GM23338 (cell line): Measurements from ENCODE around the gene MRPL24.

ENCODE experiments used
- CREB1 ChIP-seq: fragments of 250-450 bp; sonication (Bioruptor Pico); IDR thresholded peaks from 2 replicates; pipeline ENCODE4 v1.5.0; 2020; ENCODE audit warnings: low read depth, mild to moderate bottlenecking, moderate library complexity
- CTCF ChIP-seq, 2 experiments: fragments of 200-600 bp in 1 of 2; sonication (generic) in 1 of 2; conservative IDR thresholded peaks; 2 replicates each; pipeline versions ENCODE4 v1.5.1 to v1.6.1; 2016 to 2017; ENCODE audit warnings: antibody characterized with exemption in 2 of 2, low read depth in 2 of 2, mild to moderate bottlenecking in 2 of 2, moderate library complexity in 1 of 2
- ETS1 ChIP-seq: IDR thresholded peaks from 2 replicates; pipeline ENCODE4 v1.6.1; 2016; ENCODE audit warnings: antibody characterized with exemption
- EZH2 ChIP-seq: fragments of 200-600 bp; sonication (generic); IDR thresholded peaks from one replicate; pipeline ENCODE4 v1.8.0; 2017; ENCODE audit warnings: antibody characterized with exemption, mild to moderate bottlenecking, low read depth; ENCODE audit not compliant: unreplicated experiment
- EZH2phosphoT487 ChIP-seq: fragments of 200-600 bp; sonication (generic); IDR thresholded peaks from one replicate; pipeline ENCODE4 v1.8.1; 2018; ENCODE audit warnings: antibody characterized with exemption; ENCODE audit not compliant: unreplicated experiment
- JUNB ChIP-seq: IDR thresholded peaks from one replicate; pipeline ENCODE4 v1.6.1; 2016; ENCODE audit warnings: antibody characterized with exemption; ENCODE audit not compliant: unreplicated experiment
- POLR2AphosphoS5 ChIP-seq: IDR thresholded peaks from 2 replicates; pipeline ENCODE4 v1.6.1; 2016; ENCODE audit warnings: antibody characterized with exemption, low read depth
- REST ChIP-seq: IDR thresholded peaks from one replicate; pipeline ENCODE4 v1.6.1; 2018; ENCODE audit warnings: antibody characterized with exemption; ENCODE audit not compliant: unreplicated experiment
- STAT1 ChIP-seq: IDR thresholded peaks from one replicate; pipeline ENCODE4 v1.6.1; 2016; ENCODE audit warnings: antibody characterized with exemption; ENCODE audit not compliant: unreplicated experiment
- TF ChIP-seq, protein P1 (sequence below): fragments of 250-450 bp; sonication (Bioruptor Pico); IDR thresholded peaks from 2 replicates; pipeline ENCODE4 v1.5.0; 2020; ENCODE audit warnings: mild to moderate bottlenecking, moderate library complexity

GRCh38 chr1:156747742-156748669 lies 7.1 kb upstream of the MRPL24 start:
- no peak for TF ChIP-seq EZH2
- TF ChIP-seq CTCF (conservative IDR thresholded peaks at IDR 0.05; ENCODE audit: low read depth in 2 of 2), result no peak
- TF ChIP-seq ETS1, result no peak
- TF ChIP-seq EZH2phosphoT487, result no peak
- TF ChIP-seq POLR2AphosphoS5, result no peak
- no peak for TF ChIP-seq REST
- TF ChIP-seq STAT1, result no peak
- TF ChIP-seq CREB1, result no peak
- no peak for TF ChIP-seq JUNB
- TF ChIP-seq, protein P1, sequence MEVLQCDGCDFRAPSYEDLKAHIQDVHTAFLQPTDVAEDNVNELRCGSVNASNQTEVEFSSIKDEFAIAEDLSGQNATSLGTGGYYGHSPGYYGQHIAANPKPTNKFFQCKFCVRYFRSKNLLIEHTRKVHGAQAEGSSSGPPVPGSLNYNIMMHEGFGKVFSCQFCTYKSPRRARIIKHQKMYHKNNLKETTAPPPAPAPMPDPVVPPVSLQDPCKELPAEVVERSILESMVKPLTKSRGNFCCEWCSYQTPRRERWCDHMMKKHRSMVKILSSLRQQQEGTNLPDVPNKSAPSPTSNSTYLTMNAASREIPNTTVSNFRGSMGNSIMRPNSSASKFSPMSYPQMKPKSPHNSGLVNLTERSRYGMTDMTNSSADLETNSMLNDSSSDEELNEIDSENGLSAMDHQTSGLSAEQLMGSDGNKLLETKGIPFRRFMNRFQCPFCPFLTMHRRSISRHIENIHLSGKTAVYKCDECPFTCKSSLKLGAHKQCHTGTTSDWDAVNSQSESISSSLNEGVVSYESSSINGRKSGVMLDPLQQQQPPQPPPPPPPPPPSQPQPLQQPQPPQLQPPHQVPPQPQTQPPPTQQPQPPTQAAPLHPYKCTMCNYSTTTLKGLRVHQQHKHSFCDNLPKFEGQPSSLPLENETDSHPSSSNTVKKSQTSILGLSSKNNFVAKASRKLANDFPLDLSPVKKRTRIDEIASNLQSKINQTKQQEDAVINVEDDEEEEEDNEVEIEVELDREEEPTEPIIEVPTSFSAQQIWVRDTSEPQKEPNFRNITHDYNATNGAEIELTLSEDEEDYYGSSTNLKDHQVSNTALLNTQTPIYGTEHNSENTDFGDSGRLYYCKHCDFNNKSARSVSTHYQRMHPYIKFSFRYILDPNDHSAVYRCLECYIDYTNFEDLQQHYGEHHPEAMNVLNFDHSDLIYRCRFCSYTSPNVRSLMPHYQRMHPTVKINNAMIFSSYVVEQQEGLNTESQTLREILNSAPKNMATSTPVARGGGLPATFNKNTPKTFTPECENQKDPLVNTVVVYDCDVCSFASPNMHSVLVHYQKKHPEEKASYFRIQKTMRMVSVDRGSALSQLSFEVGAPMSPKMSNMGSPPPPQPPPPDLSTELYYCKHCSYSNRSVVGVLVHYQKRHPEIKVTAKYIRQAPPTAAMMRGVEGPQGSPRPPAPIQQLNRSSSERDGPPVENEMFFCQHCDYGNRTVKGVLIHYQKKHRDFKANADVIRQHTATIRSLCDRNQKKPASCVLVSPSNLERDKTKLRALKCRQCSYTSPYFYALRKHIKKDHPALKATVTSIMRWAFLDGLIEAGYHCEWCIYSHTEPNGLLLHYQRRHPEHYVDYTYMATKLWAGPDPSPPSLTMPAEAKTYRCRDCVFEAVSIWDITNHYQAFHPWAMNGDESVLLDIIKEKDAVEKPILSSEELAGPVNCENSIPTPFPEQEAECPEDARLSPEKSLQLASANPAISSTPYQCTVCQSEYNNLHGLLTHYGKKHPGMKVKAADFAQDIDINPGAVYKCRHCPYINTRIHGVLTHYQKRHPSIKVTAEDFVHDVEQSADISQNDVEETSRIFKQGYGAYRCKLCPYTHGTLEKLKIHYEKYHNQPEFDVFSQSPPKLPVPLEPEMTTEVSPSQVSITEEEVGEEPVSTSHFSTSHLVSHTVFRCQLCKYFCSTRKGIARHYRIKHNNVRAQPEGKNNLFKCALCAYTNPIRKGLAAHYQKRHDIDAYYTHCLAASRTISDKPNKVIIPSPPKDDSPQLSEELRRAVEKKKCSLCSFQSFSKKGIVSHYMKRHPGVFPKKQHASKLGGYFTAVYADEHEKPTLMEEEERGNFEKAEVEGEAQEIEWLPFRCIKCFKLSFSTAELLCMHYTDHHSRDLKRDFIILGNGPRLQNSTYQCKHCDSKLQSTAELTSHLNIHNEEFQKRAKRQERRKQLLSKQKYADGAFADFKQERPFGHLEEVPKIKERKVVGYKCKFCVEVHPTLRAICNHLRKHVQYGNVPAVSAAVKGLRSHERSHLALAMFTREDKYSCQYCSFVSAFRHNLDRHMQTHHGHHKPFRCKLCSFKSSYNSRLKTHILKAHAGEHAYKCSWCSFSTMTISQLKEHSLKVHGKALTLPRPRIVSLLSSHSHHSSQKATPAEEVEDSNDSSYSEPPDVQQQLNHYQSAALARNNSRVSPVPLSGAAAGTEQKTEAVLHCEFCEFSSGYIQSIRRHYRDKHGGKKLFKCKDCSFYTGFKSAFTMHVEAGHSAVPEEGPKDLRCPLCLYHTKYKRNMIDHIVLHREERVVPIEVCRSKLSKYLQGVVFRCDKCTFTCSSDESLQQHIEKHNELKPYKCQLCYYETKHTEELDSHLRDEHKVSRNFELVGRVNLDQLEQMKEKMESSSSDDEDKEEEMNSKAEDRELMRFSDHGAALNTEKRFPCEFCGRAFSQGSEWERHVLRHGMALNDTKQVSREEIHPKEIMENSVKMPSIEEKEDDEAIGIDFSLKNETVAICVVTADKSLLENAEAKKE (CRISPR knock-in tag), result no peak
